ENCODE measurements around the gene TMEM132C. TPM values are rescaled to one million over a fixed set of nuclear protein-coding genes. Genes with fewer than 3 reads are reported as not detected.

TMEM132C gene
- under 1 TPM in 3 of 6 experiments, not detected in 3; 0.04 to 0.19 (median 0.06) TPM for total RNA-seq
- long read RNA-seq: 0 reads

DNA sequence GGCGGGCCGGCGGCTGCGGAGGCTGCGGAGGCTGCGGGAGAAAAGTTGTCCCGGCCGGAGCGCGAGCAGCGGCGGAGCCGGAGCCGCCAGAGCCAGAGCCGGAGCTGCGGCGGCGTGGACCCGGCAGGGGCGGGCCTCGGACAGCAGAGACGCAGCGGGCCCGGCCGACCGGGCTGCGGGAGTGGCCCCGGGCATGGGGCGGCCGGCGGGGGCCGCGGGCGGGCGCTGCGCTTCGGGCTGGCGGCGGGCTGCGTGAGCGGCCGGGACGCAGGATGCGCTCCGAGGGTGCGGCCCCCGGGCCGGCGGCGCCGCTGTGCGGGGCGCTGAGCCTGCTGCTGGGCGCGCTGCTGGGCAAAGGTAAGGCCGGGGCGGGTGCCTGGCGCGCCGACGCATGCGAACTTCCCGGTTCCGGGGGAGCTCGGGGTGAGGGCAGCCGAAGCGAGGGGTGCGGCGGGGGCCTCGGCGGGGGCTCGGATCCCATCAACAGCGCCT, at the start of gene TMEM132C:
TSS of gene TMEM132C (plus strand) at position 40 of the 492 bp plus-strand sequence. CDS start at position 273, 233 bp downstream.
- no peaks in the 10 kb centered on the region for H3K9me3 ChIP-seq
- no peak within 1 kb of the TSS for H3K27ac ChIP-seq
- no peaks in the 10 kb centered on the region for H3K36me3 ChIP-seq
- no peak within 1 kb of the TSS for H3K4me3 ChIP-seq
- 0% methylated on average over 1 of the region's 73 CpGs for WGBS (ENCODE audit: insufficient coverage, low coverage, low lambda C conversion rate, missing lambda C conversion rate)
- peaks cover 0 to 9% of the 10 kb centered on the region in 2 donors for H3K27me3 ChIP-seq
- no peak for ATAC-seq
- no peak for DNase-seq
- intact Hi-C loops (cut with DNase I): no loop called here
- TF ChIP-seq POLR2A (IDR thresholded peaks at IDR 0.05): no peak
- TF ChIP-seq, protein P1, sequence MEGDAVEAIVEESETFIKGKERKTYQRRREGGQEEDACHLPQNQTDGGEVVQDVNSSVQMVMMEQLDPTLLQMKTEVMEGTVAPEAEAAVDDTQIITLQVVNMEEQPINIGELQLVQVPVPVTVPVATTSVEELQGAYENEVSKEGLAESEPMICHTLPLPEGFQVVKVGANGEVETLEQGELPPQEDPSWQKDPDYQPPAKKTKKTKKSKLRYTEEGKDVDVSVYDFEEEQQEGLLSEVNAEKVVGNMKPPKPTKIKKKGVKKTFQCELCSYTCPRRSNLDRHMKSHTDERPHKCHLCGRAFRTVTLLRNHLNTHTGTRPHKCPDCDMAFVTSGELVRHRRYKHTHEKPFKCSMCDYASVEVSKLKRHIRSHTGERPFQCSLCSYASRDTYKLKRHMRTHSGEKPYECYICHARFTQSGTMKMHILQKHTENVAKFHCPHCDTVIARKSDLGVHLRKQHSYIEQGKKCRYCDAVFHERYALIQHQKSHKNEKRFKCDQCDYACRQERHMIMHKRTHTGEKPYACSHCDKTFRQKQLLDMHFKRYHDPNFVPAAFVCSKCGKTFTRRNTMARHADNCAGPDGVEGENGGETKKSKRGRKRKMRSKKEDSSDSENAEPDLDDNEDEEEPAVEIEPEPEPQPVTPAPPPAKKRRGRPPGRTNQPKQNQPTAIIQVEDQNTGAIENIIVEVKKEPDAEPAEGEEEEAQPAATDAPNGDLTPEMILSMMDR (IDR thresholded peaks at IDR 0.05): no peak
- H3K4me1 ChIP-seq: no peaks in the 10 kb centered on the region

DNA sequence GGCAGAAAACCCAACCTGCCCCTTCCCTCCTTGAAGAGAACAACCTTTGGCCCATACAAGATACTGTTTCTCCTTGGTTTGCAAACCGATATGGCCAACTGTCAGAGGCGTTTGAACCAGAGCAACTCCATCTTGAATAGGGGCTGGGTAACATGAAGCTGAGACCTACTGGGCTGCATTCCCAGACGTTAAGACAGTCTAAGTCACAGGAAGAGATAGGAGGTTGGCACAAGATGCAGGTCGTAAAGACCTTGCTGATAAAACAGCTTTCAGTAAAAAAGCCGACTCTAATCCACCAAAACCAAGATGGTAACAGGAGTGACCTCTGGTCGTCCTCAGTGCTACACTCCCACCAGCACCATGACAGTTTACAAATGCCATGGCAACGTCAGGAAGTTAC, 42.7 kb upstream of the TMEM132C start:
- no peaks in the 10 kb centered on the region for H3K36me3 ChIP-seq
- no peaks in the 10 kb centered on the region for H3K27me3 ChIP-seq
- ATAC-seq (no peak), DNase-seq (no peak)
- intact Hi-C loops (cut with DNase I): no loop called here
- no peaks in the 10 kb centered on the region for H3K4me1 ChIP-seq
- TF ChIP-seq, protein P1 (IDR thresholded peaks at IDR 0.05): no peak
- TF ChIP-seq POLR2A (IDR thresholded peaks at IDR 0.05): no peak
- H3K27ac ChIP-seq: no peak overlapping the region
- no peak overlapping the region for H3K4me3 ChIP-seq
- WGBS (ENCODE audit: insufficient coverage, low coverage, low lambda C conversion rate, missing lambda C conversion rate): 33% methylated on average over 7 of the region's 7 CpGs
- no peaks in the 10 kb centered on the region for H3K9me3 ChIP-seq

DNA sequence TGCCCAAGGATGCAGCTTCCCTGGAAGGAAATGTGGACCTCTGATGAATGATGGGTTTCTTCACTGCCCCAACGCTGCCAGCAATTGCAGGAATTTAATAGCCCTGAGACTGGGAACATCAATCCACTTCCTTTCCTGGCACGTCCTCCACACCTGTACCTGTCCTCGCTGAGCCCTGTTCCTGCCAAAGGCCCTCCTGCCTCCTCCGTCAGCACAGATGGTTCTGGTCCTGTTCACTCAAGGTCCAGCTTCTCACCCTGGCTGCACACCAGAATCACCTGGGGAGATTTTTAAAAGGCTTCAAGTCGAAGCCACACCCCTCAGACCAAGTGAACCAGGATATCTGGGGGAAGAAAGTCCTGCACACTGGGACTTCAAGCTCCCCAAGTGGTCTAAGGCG, 38.4 kb upstream of the TMEM132C start:
- intact Hi-C loops (cut with DNase I): no loop called here
- DNase-seq (no peak), ATAC-seq (no peak)
- TF ChIP-seq POLR2A (IDR thresholded peaks at IDR 0.05): no peak
- TF ChIP-seq, protein P1 (IDR thresholded peaks at IDR 0.05): no peak
- Histone ChIP-seq H3K4me3 (no peak overlapping the region), H3K27ac (no peak overlapping the region), H3K9me3 (no peaks in the 10 kb centered on the region), H3K36me3 (no peaks in the 10 kb centered on the region), H3K27me3 (no peaks in the 10 kb centered on the region), H3K4me1 (no peaks in the 10 kb centered on the region)
- 32% methylated on average over 6 of the region's 6 CpGs for WGBS (ENCODE audit: insufficient coverage, low coverage, low lambda C conversion rate, missing lambda C conversion rate)

DNA sequence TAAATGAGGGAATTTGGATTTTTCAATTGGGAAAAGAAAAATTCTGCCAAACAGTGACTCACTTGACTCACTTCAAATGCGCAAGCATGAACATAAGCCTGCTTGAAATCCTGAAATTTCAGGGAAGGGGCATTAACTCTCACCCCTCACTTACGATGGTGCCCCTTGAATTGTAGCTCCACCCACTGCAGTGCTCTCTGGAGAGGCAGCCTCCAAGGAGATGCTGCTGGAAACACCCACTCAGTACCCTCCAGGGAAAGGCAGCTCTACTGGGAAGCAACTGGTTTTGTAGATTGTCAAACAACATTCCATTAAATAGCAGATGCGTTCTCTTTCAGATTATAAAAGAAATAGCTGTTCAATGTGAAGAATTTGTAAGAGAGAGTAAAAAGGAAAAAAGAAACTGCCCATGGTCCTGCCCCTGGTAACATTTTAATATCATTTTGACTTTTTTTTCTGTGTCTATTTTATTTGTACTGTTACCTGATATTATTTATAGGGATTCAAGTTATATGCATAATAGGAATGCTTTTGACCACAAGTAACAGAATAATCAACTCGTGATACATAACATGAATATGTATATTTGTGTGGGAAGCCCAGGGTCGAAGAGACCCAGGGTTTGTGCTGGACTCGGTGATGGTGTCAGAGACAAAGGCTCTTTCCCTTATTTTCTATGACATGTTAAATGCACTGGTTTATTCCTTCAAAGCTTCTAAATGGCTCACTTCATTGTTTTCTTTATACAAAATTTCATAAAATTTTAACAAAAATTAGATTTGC, 31.1 kb upstream of the TMEM132C start:
- Histone ChIP-seq H3K4me3 (no peak overlapping the region), H3K9me3 (no peaks in the 10 kb centered on the region), H3K27me3 (no peaks in the 10 kb centered on the region), H3K27ac (no peak overlapping the region), H3K36me3 (no peaks in the 10 kb centered on the region), H3K4me1 (no peaks in the 10 kb centered on the region)
- intact Hi-C loops (cut with DNase I): no loop called here
- no peak for TF ChIP-seq POLR2A (IDR thresholded peaks at IDR 0.05)
- TF ChIP-seq, protein P1 (IDR thresholded peaks at IDR 0.05): no peak
- ATAC-seq (no peak), DNase-seq (no peak)
- 43% methylated on average over 6 of the region's 6 CpGs for WGBS (ENCODE audit: insufficient coverage, low coverage, low lambda C conversion rate, missing lambda C conversion rate)

All from right lobe of liver (tissue), 6 donors.